ENCODE results near the gene MOB2.

DNA sequence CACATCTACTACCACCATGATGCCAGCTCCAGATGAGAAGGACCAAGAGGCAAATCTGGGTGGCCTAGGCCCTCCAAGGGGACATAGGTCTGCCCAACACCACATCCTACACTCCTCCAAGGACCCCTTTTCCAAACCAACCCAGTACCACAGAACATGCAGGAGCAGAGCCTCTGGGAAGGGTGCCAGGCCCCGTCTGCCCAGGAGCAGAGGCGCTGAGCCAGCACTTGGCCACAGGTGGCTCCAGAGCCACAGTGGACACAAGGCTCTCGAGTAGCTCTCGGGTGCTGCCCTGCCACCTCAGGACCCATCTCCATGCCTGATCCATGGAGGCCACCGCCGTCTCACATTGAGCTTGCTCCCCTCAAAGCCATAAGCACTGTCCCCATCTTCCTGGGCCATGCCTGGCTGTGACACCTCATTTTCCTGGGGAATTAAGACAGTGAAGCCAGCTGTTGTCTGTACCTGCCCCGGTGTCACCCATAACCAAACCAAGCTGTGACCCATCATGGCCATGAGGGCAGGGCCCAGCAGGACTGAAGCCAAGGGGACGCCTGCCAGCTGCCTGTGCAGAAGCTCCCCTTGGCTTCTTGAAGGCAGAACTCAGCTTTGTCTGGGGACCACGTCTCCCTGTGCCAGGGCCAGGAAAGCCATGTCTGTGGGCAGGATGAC is 7.4 kb downstream of the MOB2 start:
- TF ChIP-seq, protein P1, sequence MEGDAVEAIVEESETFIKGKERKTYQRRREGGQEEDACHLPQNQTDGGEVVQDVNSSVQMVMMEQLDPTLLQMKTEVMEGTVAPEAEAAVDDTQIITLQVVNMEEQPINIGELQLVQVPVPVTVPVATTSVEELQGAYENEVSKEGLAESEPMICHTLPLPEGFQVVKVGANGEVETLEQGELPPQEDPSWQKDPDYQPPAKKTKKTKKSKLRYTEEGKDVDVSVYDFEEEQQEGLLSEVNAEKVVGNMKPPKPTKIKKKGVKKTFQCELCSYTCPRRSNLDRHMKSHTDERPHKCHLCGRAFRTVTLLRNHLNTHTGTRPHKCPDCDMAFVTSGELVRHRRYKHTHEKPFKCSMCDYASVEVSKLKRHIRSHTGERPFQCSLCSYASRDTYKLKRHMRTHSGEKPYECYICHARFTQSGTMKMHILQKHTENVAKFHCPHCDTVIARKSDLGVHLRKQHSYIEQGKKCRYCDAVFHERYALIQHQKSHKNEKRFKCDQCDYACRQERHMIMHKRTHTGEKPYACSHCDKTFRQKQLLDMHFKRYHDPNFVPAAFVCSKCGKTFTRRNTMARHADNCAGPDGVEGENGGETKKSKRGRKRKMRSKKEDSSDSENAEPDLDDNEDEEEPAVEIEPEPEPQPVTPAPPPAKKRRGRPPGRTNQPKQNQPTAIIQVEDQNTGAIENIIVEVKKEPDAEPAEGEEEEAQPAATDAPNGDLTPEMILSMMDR (conservative IDR thresholded peaks at IDR 0.05; ENCODE audit: low read length), result no peak
- TF ChIP-seq EZH2phosphoT487 (IDR thresholded peaks at IDR 0.05; ENCODE audit: borderline replicate concordance), result no peak
